A549 (cell line): ENCODE data around the gene FAF1.

Experiments used
- BCL3 ChIP-seq: fragments of >200 bp; sonication (Bioruptor Twin); formaldehyde crosslinking; IDR thresholded peaks from 3 replicates; pipeline ENCODE4 v1.6.1; 2016
- CBX2 ChIP-seq: fragments of 200-600 bp; sonication (generic); IDR thresholded peaks from 2 replicates; pipeline ENCODE4 v1.6.1; 2016; ENCODE audit warnings: low read depth, mild to moderate bottlenecking, borderline replicate concordance
- CEBPB ChIP-seq, 2 experiments: fragments of >200 bp in 1 of 2; sonication (Bioruptor Twin) in 1 of 2; formaldehyde crosslinking in 1 of 2; IDR thresholded peaks; 2 replicates each; pipeline ENCODE4 v1.6.1; 2012 to 2016
- CHD4 ChIP-seq: fragments of 200-600 bp; sonication (generic); IDR thresholded peaks from 2 replicates; pipeline ENCODE4 v1.6.1; 2016; ENCODE audit warnings: antibody characterized with exemption, mild to moderate bottlenecking, borderline replicate concordance
- CTCF ChIP-seq: fragments of >200 bp; sonication (Bioruptor Twin); formaldehyde crosslinking; IDR thresholded peaks from 3 replicates; pipeline ENCODE4 v1.5.1; 2016
- EP300 ChIP-seq, 2 experiments: fragments of >200 bp; sonication (Bioruptor Twin); formaldehyde crosslinking; IDR thresholded peaks; 2 replicates in 1 of 2; 3 replicates in 1 of 2; pipeline ENCODE4 v1.6.1; 2016 to 2017
- JUNB ChIP-seq: fragments of >200 bp; sonication (Bioruptor Twin); formaldehyde crosslinking; IDR thresholded peaks from 2 replicates; pipeline ENCODE4 v1.6.1; 2016
- MAFK ChIP-seq: fragments of 450-650 bp; IDR thresholded peaks from 2 replicates; pipeline ENCODE4 v1.6.1; 2014; ENCODE audit not compliant: partially characterized antibody
- NR3C1 ChIP-seq: fragments of >200 bp; sonication (Bioruptor Twin); formaldehyde crosslinking; IDR thresholded peaks from 3 replicates; pipeline ENCODE4 v1.6.1; 2017
- POLR2A ChIP-seq: IDR thresholded peaks from 2 replicates; pipeline ENCODE4 v1.6.1; 2012; ENCODE audit warnings: mild to moderate bottlenecking, low read length
- POLR2AphosphoS2 ChIP-seq: conservative IDR thresholded peaks from 2 replicates; pipeline ENCODE4 v1.6.1; 2012; ENCODE audit warnings: low read length, improper control_type of control experiment, inconsistent platforms
- RCOR1 ChIP-seq: fragments of 150-350 bp; IDR thresholded peaks from 2 replicates; pipeline ENCODE4 v1.6.1; 2014; ENCODE audit warnings: antibody characterized with exemption, low read length, low read depth
- SMC3 ChIP-seq: fragments of >200 bp; sonication (Bioruptor Twin); formaldehyde crosslinking; IDR thresholded peaks from 3 replicates; pipeline ENCODE4 v1.6.1; 2018; ENCODE audit warnings: inconsistent platforms

DNA sequence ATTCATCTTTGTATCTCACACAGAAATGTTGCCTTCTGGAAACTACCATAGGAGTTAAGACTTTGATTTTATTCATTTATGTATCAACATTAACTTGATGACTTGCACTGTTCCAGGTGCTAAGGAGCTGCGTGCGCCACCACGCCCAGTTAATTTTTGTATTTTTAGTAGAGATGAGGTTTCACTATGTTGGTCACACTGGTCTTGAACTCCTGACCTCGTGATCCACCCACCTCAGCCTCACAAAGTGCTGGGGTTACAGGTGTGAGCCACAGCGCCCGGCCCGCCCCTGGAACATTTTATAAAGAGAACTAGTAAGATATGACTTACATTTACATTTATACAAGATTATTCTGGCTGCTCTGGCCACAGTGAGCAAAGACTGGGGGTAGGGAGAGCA lies 252.2 kb downstream of the FAF1 start:
- TF ChIP-seq BCL3 (no peak), CEBPB (IDR thresholded peaks at IDR 0.05) (no peak), POLR2A (no peak), CTCF (no peak), MAFK (no peak), RCOR1 (no peak), EP300 (IDR thresholded peaks at IDR 0.05) (no peak), NR3C1 (no peak), CBX2 (no peak), POLR2AphosphoS2 (no peak), CHD4 (no peak), JUNB (no peak), SMC3 (no peak)
